ENCODE results near the gene GRIP2. TPM values are rescaled to one million over a fixed set of nuclear protein-coding genes. Genes with fewer than 3 reads are reported as not detected.
A peak's percentile ranks its signal among the peaks of the same experiment; 100 is the strongest.

GRIP2 gene
- total RNA-seq, 8 experiments from 2014 or later, result 3.1 to 25.1 (median 4.6) TPM

DNA sequence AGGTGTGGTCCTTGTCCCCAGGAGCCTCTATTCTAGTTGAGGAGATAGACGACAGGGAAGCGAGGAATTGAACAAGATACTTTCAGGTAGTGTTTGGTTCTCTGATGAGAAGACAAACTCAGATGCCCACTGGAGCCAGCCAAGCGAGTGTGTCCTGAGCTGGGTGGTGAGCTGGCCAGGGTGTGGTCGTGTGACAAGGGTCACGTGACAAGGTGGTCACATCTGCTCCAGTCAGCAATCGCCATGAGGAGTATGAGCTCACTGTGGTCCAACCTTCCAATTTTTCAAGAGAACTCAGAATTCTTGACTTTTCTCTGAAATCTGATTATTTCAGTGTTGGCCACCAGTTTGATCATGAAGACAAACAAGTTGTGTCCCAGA lies 98.2 kb downstream of the GRIP2 start:
- H3K4me3 ChIP-seq, result no peak overlapping the region
- peak in 4 of 8 experiments; percentile 25 to 69 (median 52) for ATAC-seq (replicated peaks in 6 of 8)
- 68 to 100% (median 93%) methylated on average over 2 to 4 of the region's 6 CpGs; no CpG with 5 or more reads in 5 of the 10 experiments for WGBS, 10 experiments
- no peak overlapping the region for H3K27ac ChIP-seq
- in situ Hi-C loops (cut with MboI; ENCODE audit: low pct_unique_long_range_greater_than_20kb in 2 of 9, low sequenced_read_pairs in 9 of 9, unreplicated experiment in 9 of 9), result no loop called here
- peaks cover 3 to 14% of the 10 kb centered on the region in 2 donors for H3K4me1 ChIP-seq (replicated peaks in 1 of 2)

DNA sequence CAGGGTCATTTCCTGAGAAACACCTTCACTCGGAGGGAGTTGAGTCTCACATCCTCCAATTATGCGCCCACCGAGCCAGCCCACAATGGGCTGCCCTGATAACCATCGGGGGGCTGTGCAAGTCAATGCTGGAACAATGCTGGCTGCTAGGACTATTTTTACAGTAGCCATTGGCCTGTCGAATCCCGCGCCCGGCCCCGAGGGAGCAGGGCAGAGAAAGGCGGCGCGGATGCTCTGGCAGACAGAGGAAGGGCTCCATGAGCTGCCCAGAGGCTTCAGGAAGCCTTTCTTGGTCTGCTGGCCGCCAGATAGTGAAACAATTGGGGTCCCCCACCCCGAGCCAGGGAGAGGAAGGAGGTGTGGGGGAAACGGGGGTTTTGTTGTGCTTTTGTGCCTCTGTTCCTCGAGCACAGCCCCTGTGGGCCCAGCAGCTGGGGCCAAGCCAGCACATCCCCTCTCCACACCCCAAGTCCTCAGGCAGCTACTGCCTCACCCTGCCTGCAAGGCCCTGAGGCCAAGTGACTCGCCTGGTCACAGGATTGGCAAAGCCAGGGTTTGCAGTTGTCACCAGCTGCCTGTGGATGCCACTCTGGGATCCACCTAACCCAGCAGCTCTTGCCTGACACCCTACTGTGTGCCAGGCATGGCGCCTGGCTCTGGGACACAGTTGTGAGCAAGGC lies 98.8 kb downstream of the GRIP2 start:
- WGBS, 10 experiments, result 47 to 100% (median 80%) methylated on average over 1 to 6 of the region's 18 CpGs; no CpG with 5 or more reads in 4 of the 10 experiments
- Histone ChIP-seq H3K27ac (no peak overlapping the region), H3K4me3 (no peak overlapping the region), H3K4me1 (replicated peaks in 1 of 2) (peaks cover 3 to 14% of the 10 kb centered on the region in 2 donors)
- ATAC-seq (replicated peaks in 6 of 8), result peak in 4 of 8 experiments; percentile 20 to 84 (median 54)
- in situ Hi-C loops (cut with MboI; ENCODE audit: low pct_unique_long_range_greater_than_20kb in 2 of 9, low sequenced_read_pairs in 9 of 9, unreplicated experiment in 9 of 9), result no loop called here

DNA sequence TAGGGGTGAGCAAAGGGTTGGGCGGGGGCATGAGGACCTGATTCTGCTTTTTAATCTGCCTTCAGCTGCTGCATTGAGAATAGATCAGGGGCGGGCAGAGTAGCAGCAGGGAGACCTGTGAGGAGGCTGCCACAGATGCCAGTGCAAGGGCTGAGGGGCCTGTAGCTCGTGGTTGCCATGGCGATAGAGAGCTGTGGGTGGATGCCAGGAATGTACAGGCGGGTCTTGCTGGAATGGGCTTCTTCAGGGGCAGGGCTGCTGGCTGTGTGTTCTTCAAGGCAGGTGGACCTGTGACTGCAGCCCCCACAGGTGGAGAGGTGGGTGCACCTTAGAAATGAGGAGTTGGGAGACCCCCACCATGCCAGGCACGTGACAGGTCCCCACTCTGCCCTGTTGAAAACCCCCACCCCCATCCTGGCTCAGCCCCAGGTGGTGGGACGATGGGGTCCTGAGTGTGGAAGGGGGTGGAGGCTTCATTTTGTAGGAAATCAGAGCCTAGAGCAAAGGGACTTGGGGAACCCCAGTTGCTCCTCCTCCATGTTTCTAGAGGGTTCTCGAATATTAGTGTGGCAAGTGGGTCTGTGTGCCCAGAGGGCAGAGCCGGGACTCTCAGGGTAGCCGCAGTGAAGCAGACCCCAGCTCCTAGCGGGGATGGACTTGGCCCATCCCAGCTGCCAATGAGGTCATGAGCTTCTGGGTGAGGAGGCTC lies 99.5 kb downstream of the GRIP2 start:
- WGBS, 10 experiments, result 50 to 83% (median 60%) methylated on average over 1 to 3 of the region's 11 CpGs; no CpG with 5 or more reads in 6 of the 10 experiments
- Histone ChIP-seq H3K4me3 (no peak overlapping the region), H3K27ac (no peak overlapping the region), H3K4me1 (replicated peaks in 1 of 2) (peaks cover 3 to 15% of the 10 kb centered on the region in 2 donors)
- ATAC-seq (replicated peaks in 6 of 8), result peak in 6 of 8 experiments; percentile 71 to 96 (median 84)
- in situ Hi-C loops (cut with MboI; ENCODE audit: low pct_unique_long_range_greater_than_20kb in 2 of 9, low sequenced_read_pairs in 9 of 9, unreplicated experiment in 9 of 9), result no loop called here

DNA sequence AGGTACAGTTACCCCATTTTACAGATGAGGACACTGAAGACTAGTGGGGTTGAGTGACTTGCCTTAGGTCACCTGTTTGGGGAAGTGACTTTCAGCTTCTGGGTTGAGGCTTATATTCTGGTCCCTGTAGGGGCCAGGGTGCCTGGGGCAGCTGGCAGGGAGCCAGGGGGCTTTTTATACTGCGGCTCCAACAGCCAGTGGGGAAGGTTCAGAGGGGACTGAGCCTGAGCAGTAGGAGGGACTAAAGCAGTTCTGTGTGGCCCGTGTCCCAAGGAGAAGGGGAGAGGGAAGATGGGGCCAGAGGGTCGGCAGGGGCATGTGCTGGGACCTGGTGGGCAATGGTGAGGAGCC lies 100.0 kb downstream of the GRIP2 start:
- H3K4me1 ChIP-seq (replicated peaks in 1 of 2), result peaks cover 3 to 19% of the 10 kb centered on the region in 2 donors
- no peak overlapping the region for H3K4me3 ChIP-seq
- ATAC-seq (replicated peaks in 6 of 8), result peak in 6 of 8 experiments; percentile 24 to 37 (median 28)
- H3K27ac ChIP-seq, result no peak overlapping the region
- in situ Hi-C loops (cut with MboI; ENCODE audit: low pct_unique_long_range_greater_than_20kb in 2 of 9, low sequenced_read_pairs in 9 of 9, unreplicated experiment in 9 of 9), result no loop called here
- 70% methylated on average over 2 of the region's 3 CpGs; no CpG with 5 or more reads in 9 of the 10 experiments for WGBS, 10 experiments

DNA sequence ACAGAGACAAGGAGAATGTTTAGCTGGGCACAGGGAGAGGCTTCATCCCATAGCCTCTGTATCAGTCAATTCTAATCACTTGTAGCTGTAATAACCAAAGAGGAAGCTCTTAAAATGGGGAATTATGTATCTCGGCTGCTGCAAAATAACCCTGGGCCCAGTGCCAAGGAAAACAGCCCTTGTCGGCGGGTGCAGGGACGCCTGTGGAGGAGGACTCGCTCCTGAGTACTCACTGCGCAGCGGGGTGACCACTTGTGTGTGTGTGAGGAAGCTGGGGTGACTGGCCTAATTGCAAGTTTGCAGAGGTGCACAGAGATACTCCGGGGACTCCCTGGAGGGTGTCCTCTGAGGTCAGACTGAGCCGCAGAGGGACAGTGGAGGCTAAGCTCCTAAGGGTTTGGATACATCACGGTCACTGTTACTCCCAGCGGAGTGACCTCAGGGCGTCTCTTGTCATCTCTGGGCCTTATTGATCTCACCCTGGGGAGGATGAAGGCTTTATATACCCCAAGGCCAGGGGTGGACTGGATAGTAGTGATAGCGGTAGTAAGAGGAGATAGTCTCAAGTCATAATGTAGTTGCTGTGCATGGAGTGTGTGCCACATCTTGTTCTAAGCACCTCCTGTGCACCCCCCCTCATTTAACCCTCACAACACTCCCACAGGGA lies 100.5 kb downstream of the GRIP2 start:
- H3K27ac ChIP-seq, result no peak overlapping the region
- H3K4me1 ChIP-seq (replicated peaks in 1 of 2), result peaks cover 3 to 19% of the 10 kb centered on the region in 2 donors
- WGBS, 10 experiments, result 58 to 100% (median 86%) methylated on average over 1 to 8 of the region's 13 CpGs; no CpG with 5 or more reads in 5 of the 10 experiments
- peak in 3 of 8 experiments; percentile 24 to 55 (median 29) for ATAC-seq (replicated peaks in 6 of 8)
- no peak overlapping the region for H3K4me3 ChIP-seq
- in situ Hi-C loops (cut with MboI; ENCODE audit: low pct_unique_long_range_greater_than_20kb in 2 of 9, low sequenced_read_pairs in 9 of 9, unreplicated experiment in 9 of 9), result no loop called here

Other genes with a start within 250 kb of the GRIP2 start
- 10 to 100 TPM in 3 of 8 experiments, 1 to 10 TPM in 5; 5.6 to 53.5 (median 8.3) TPM for gene SLC6A6, start 137.7 kb downstream of the GRIP2 start, total RNA-seq
- gene CCDC174, start 111.4 kb upstream of the GRIP2 start, total RNA-seq, result 10 to 100 TPM; 16.4 to 38.6 (median 23.2) TPM
- gene C3orf20, start 134.8 kb upstream of the GRIP2 start, total RNA-seq, result under 1 TPM in 5 of 8 experiments, not detected in 3; 0.09 to 0.43 (median 0.21) TPM